Tibial nerve (tissue), 4 donors: ENCODE data around the gene TBC1D1.

ENCODE experiments used
- EP300 ChIP-seq, 2 donors: sonication (generic); formaldehyde crosslinking; IDR thresholded peaks; one replicate each; pipeline ENCODE4 v1.6.1; 2017; ENCODE audit warnings: antibody characterized with exemption in 2 of 2, mild to moderate bottlenecking in 1 of 2
- POLR2A ChIP-seq, 2 donors: fragments of 450-650 bp; IDR thresholded peaks; one replicate each; pipeline ENCODE4 v1.6.1; 2017; ENCODE audit warnings: antibody characterized with exemption in 2 of 2, mild to moderate bottlenecking in 2 of 2, moderate library complexity in 2 of 2
- TF ChIP-seq, protein P1 (sequence below), 5 experiments: fragments of 200-600 bp in 3 of 5; fragments of 450-650 bp in 2 of 5; sonication (generic) in 3 of 5; IDR thresholded peaks; one replicate each; pipeline ENCODE4 v1.5.1; 2016 to 2019; ENCODE audit warnings: antibody characterized with exemption in 5 of 5, mild to moderate bottlenecking in 3 of 5, moderate library complexity in 2 of 5

GRCh38 chr4:38114386-38115150 is 223.7 kb downstream of the TBC1D1 start:
- TF ChIP-seq, protein P1, sequence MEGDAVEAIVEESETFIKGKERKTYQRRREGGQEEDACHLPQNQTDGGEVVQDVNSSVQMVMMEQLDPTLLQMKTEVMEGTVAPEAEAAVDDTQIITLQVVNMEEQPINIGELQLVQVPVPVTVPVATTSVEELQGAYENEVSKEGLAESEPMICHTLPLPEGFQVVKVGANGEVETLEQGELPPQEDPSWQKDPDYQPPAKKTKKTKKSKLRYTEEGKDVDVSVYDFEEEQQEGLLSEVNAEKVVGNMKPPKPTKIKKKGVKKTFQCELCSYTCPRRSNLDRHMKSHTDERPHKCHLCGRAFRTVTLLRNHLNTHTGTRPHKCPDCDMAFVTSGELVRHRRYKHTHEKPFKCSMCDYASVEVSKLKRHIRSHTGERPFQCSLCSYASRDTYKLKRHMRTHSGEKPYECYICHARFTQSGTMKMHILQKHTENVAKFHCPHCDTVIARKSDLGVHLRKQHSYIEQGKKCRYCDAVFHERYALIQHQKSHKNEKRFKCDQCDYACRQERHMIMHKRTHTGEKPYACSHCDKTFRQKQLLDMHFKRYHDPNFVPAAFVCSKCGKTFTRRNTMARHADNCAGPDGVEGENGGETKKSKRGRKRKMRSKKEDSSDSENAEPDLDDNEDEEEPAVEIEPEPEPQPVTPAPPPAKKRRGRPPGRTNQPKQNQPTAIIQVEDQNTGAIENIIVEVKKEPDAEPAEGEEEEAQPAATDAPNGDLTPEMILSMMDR (IDR thresholded peaks at IDR 0.05) = no peak
- TF ChIP-seq POLR2A (IDR thresholded peaks at IDR 0.05) (no peak), EP300 (IDR thresholded peaks at IDR 0.05) (no peak)
